SK-N-MC (cell line): ENCODE measurements around the gene POLDIP3.

Source experiments
- EZH2 ChIP-seq: fragments of 200-600 bp; sonication (generic); IDR thresholded peaks from one replicate; pipeline ENCODE4 v1.6.1; 2017; ENCODE audit warnings: antibody characterized with exemption
- POLR2AphosphoS5 ChIP-seq: IDR thresholded peaks from 2 replicates; pipeline ENCODE4 v1.6.1; 2012; ENCODE audit warnings: mild to moderate bottlenecking, low read depth, low read length, borderline replicate concordance

DNA sequence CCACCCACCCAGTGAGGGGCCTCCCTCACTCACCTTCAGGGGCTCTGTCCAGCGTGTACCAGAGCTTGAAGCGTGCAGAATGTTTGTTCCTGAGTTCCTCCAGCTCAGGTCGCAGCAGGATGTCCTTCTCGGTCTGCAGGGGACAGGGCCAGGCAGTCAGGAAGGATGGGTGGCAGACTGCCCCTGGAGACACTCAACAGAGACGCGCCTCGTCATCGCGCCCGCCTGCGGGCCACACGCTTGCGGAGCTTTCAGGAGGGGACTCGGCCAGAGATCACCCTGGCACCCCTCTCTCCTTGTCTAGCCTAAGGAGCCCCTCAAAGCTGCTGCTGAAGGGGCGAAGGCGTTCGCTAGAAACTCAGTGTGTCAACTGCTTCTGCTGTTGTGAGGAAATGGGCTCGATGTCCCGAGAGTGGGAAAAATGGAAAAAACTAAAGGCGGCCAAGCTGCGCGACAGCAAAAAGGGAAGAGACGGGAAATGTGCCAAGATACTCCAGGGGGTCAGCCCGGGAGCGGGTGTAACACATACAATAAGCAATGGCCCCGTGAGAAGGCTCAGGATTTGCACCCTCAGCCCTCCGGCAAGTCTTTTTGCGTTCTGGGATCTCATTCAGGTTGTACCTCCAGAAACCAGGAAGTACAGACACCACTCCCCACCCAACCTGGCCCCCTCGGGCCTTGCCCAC, 9.2 kb upstream of the POLDIP3 start:
- TF ChIP-seq POLR2AphosphoS5 (no peak), EZH2 (no peak)
